Mucosa of stomach (tissue), 1 donor: ENCODE results near the gene PPP2R5D.

ENCODE experiments used
- H3K27me3 ChIP-seq: one replicate; pipeline ENCODE4 v1.7.0; 2013; ENCODE audit warnings: mild to moderate bottlenecking, low read length; ENCODE audit not compliant: control insufficient read depth, insufficient read depth
- H3K36me3 ChIP-seq: one replicate; pipeline ENCODE4 v1.7.0; 2013; ENCODE audit warnings: low read length; ENCODE audit not compliant: control insufficient read depth, insufficient read depth
- H3K4me1 ChIP-seq: one replicate; pipeline ENCODE4 v1.7.0; 2013; ENCODE audit warnings: mild to moderate bottlenecking, low read length; ENCODE audit not compliant: control insufficient read depth, insufficient read depth
- H3K4me3 ChIP-seq: one replicate; pipeline ENCODE4 v1.7.0; 2013; ENCODE audit warnings: low read length
- H3K9ac ChIP-seq: one replicate; pipeline ENCODE4 v1.7.0; 2013; ENCODE audit warnings: mild to moderate bottlenecking, low read length, moderate library complexity
- H3K9me3 ChIP-seq: one replicate; pipeline ENCODE4 v1.7.0; 2013; ENCODE audit warnings: mild to moderate bottlenecking, low read length, moderate library complexity; ENCODE audit not compliant: control insufficient read depth
- donor health status: Pancreatic carcinoma.

The PPP2R5D gene

GRCh38 chr6:43007126-43007525 lies 22.8 kb downstream of the PPP2R5D start:
- Histone ChIP-seq H3K36me3 (peaks cover 26% of the 10 kb centered on the region), H3K9ac (no peak overlapping the region), H3K27me3 (no peaks in the 10 kb centered on the region), H3K4me3 (no peak overlapping the region), H3K4me1 (peaks cover 2% of the 10 kb centered on the region), H3K9me3 (no peaks in the 10 kb centered on the region)

GRCh38 chr6:43009124-43009523 lies 24.8 kb downstream of the PPP2R5D start:
- Histone ChIP-seq H3K9me3 (no peaks in the 10 kb centered on the region), H3K4me3 (no peak overlapping the region), H3K36me3 (peaks cover 28% of the 10 kb centered on the region), H3K9ac (no peak overlapping the region), H3K4me1 (peaks cover 15% of the 10 kb centered on the region), H3K27me3 (no peaks in the 10 kb centered on the region)

- peaks cover 27% of the 10 kb centered on the region for H3K4me1 ChIP-seq
- peaks cover 28% of the 10 kb centered on the region for H3K36me3 ChIP-seq
- no peaks in the 10 kb centered on the region for H3K9me3 ChIP-seq
- no peaks in the 10 kb centered on the region for H3K27me3 ChIP-seq
- no peak overlapping the region for H3K9ac ChIP-seq
- no peak overlapping the region for H3K4me3 ChIP-seq
Measured at GRCh38 chr6:43011207-43011606, 26.8 kb downstream of the PPP2R5D start.

- no peak overlapping the region for H3K9ac ChIP-seq
- H3K4me3 ChIP-seq, result no peak overlapping the region
- peaks cover 28% of the 10 kb centered on the region for H3K36me3 ChIP-seq
- no peaks in the 10 kb centered on the region for H3K27me3 ChIP-seq
- H3K4me1 ChIP-seq, result peaks cover 36% of the 10 kb centered on the region
- H3K9me3 ChIP-seq, result no peaks in the 10 kb centered on the region
Measured at GRCh38 chr6:43012364-43012763, 28.0 kb downstream of the PPP2R5D start.

- Histone ChIP-seq H3K27me3 (no peaks in the 10 kb centered on the region), H3K4me3 (peak overlapping the region; percentile 3), H3K4me1 (peaks cover 36% of the 10 kb centered on the region), H3K36me3 (peaks cover 27% of the 10 kb centered on the region), H3K9me3 (no peaks in the 10 kb centered on the region), H3K9ac (peak overlapping the region; percentile 73)
Measured at GRCh38 chr6:43013097-43013842, 28.9 kb downstream of the PPP2R5D start.

GRCh38 chr6:43013843-43014433 lies 29.6 kb downstream of the PPP2R5D start, which contains the start of the genes KLHDC3 and MEA1:
KLHDC3 (plus strand) TSS chr6:43014249; CDS start chr6:43017193, 2,944 bp downstream.
MEA1 (minus strand) TSS chr6:43013946; CDS start chr6:43013813, 133 bp downstream.
- Histone ChIP-seq H3K4me3 (peak within 1 kb of the TSS; percentile 72), H3K36me3 (peaks cover 21% of the 10 kb centered on the region), H3K9me3 (no peaks in the 10 kb centered on the region), H3K9ac (peak within 1 kb of the TSS; percentile 73), H3K27me3 (no peaks in the 10 kb centered on the region), H3K4me1 (peaks cover 36% of the 10 kb centered on the region)

GRCh38 chr6:43014434-43014909 lies 30.1 kb downstream of the PPP2R5D start:
- Histone ChIP-seq H3K27me3 (no peaks in the 10 kb centered on the region), H3K9ac (peak overlapping the region; percentile 65), H3K4me1 (peaks cover 36% of the 10 kb centered on the region), H3K4me3 (peak overlapping the region; percentile 72), H3K9me3 (no peaks in the 10 kb centered on the region), H3K36me3 (peaks cover 21% of the 10 kb centered on the region)

- H3K9ac ChIP-seq, result peak overlapping the region; percentile 13
- no peaks in the 10 kb centered on the region for H3K27me3 ChIP-seq
- no peak overlapping the region for H3K4me3 ChIP-seq
- H3K4me1 ChIP-seq, result peaks cover 44% of the 10 kb centered on the region
- no peaks in the 10 kb centered on the region for H3K9me3 ChIP-seq
- H3K36me3 ChIP-seq, result peaks cover 10% of the 10 kb centered on the region
Measured at GRCh38 chr6:43016176-43016942, 32.0 kb downstream of the PPP2R5D start.

- Histone ChIP-seq H3K27me3 (no peaks in the 10 kb centered on the region), H3K4me1 (peaks cover 43% of the 10 kb centered on the region), H3K9ac (peak overlapping the region; percentile 13), H3K4me3 (no peak overlapping the region), H3K9me3 (no peaks in the 10 kb centered on the region), H3K36me3 (peaks cover 4% of the 10 kb centered on the region)
Measured at GRCh38 chr6:43016943-43017334, 32.6 kb downstream of the PPP2R5D start.

- no peaks in the 10 kb centered on the region for H3K36me3 ChIP-seq
- H3K4me1 ChIP-seq, result peaks cover 29% of the 10 kb centered on the region
- H3K27me3 ChIP-seq, result no peaks in the 10 kb centered on the region
- H3K4me3 ChIP-seq, result no peak overlapping the region
- H3K9ac ChIP-seq, result no peak overlapping the region
- H3K9me3 ChIP-seq, result no peaks in the 10 kb centered on the region
Measured at GRCh38 chr6:43019152-43019551, 34.8 kb downstream of the PPP2R5D start.

- Histone ChIP-seq H3K4me3 (no peak overlapping the region), H3K36me3 (no peaks in the 10 kb centered on the region), H3K27me3 (no peaks in the 10 kb centered on the region), H3K9ac (no peak overlapping the region), H3K4me1 (peaks cover 23% of the 10 kb centered on the region), H3K9me3 (no peaks in the 10 kb centered on the region)
Measured at GRCh38 chr6:43020052-43020705, 35.8 kb downstream of the PPP2R5D start.
